ENCODE measurements around the gene BMPER. TPM values are rescaled to one million over a fixed set of nuclear protein-coding genes. Genes with fewer than 3 reads are reported as not detected.

Gene BMPER
- total RNA-seq, 1 experiment from 2014 or later = not detected

DNA sequence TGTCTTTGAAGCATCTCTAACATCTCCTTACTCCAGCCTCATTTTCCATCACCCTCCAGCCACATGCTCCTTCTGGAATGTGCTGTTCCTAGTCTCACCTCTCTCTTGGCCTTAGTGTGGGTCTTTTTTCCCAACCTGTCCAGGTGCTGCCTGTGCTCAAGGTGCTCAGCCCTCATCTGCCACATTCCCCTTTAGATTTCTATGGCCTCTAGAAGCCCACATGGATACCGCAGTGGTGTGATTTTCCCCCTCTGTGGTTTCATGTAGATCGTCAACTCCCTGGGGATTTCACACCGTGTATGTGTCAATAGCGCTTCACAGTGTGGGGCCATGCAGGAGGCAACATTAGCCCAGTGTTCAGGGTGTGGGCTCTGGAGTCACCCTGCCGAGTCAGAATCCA, 32.5 kb downstream of the BMPER start:
- no peak overlapping the region for H3K4me3 Mint-ChIP-seq (ENCODE audit: unreplicated experiment)
- no peak overlapping the region for H3K27ac Mint-ChIP-seq (ENCODE audit: unreplicated experiment)
- Histone ChIP-seq H3K27me3 (replicated peaks; ENCODE audit: control insufficient read depth, insufficient read depth, low read length) (no peaks in the 10 kb centered on the region), H3K4me3 (ENCODE audit: low read depth, low read length) (no peak overlapping the region), H3K9me3 (no peaks in the 10 kb centered on the region; the same call in 1 of the 2 replicates), H3K36me3 (ENCODE audit: control insufficient read depth, insufficient read depth, low read length) (no peaks in the 10 kb centered on the region), H3K4me1 (peaks cover 7% of the 10 kb centered on the region)
- ChIA-PET CTCF (no interaction called here), POLR2A (no interaction called here)
- intact Hi-C loops (cut with micrococcal nuclease; ENCODE audit: unreplicated experiment) = no loop called here
- TF ChIP-seq, protein P1, sequence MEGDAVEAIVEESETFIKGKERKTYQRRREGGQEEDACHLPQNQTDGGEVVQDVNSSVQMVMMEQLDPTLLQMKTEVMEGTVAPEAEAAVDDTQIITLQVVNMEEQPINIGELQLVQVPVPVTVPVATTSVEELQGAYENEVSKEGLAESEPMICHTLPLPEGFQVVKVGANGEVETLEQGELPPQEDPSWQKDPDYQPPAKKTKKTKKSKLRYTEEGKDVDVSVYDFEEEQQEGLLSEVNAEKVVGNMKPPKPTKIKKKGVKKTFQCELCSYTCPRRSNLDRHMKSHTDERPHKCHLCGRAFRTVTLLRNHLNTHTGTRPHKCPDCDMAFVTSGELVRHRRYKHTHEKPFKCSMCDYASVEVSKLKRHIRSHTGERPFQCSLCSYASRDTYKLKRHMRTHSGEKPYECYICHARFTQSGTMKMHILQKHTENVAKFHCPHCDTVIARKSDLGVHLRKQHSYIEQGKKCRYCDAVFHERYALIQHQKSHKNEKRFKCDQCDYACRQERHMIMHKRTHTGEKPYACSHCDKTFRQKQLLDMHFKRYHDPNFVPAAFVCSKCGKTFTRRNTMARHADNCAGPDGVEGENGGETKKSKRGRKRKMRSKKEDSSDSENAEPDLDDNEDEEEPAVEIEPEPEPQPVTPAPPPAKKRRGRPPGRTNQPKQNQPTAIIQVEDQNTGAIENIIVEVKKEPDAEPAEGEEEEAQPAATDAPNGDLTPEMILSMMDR (IDR thresholded peaks at IDR 0.05; ENCODE audit: insufficient read depth in 1 of 2, low read depth in 1 of 2, low read length in 1 of 2, severe bottlenecking in 1 of 2, unreplicated experiment in 1 of 2) = no peak
- H3K27me3 Mint-ChIP-seq (ENCODE audit: insufficient read depth, unreplicated experiment) = peaks cover 15% of the 10 kb centered on the region
- no peaks in the 10 kb centered on the region for H3K36me3 Mint-ChIP-seq (ENCODE audit: insufficient read depth, unreplicated experiment)
- BruUV-seq (replicated peaks) = no TSS peak
- H3K4me1 Mint-ChIP-seq (ENCODE audit: low read depth, unreplicated experiment) = peaks cover 12% of the 10 kb centered on the region
- peaks cover 16% of the 10 kb centered on the region for H3K9me3 Mint-ChIP-seq (ENCODE audit: unreplicated experiment)
- no peak for DNase-seq

DNA sequence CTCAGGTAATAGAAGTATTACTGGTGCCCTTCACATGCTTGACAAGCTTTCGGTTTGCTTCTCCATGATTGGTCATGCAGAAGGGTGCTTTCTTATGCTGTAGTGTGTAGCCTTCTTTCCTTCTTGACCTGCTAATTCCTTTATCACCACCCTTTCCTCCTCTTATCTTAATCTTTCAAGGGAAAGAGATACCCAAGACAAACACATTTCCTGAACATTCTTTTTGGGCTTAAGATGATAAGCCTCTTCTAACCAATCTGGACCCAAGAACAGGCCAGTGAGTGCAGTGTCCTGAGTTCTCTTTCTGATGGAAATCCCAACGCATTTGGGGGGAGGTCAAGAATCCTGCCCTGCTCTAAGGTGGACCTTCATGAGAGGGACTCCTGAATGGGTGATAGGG, 33.8 kb downstream of the BMPER start:
- POLR2A ChIA-PET = no interaction called here
- no peaks in the 10 kb centered on the region; the same call in 1 of the 2 replicates for H3K9me3 ChIP-seq

DNA sequence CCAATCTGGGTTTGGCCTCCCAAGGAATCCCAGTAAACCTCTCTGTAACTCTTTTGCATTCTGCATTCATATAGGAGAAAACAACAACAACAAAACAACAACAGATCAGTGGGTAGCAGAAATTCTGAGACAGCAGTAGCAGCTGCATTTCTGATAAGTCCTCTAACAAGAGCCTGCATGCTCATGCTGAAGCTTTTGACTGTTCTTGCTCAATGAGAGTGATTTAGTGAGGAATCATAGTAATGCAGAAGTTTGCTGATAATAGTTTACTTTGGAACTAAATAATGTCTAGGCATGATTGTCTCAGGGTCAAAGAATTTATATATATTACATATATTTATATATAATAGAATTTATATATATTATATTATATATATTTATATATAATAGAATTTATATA, 35.2 kb downstream of the BMPER start:
- H3K9me3 ChIP-seq = no peaks in the 10 kb centered on the region; the same call in 1 of the 2 replicates
- Mint-ChIP-seq H3K4me1 (ENCODE audit: low read depth, unreplicated experiment) (peaks cover 12% of the 10 kb centered on the region), H3K36me3 (ENCODE audit: insufficient read depth, unreplicated experiment) (no peaks in the 10 kb centered on the region), H3K27me3 (ENCODE audit: insufficient read depth, unreplicated experiment) (peaks cover 5% of the 10 kb centered on the region), H3K27ac (ENCODE audit: unreplicated experiment) (no peak overlapping the region), H3K4me3 (ENCODE audit: unreplicated experiment) (no peak overlapping the region), H3K9me3 (ENCODE audit: unreplicated experiment) (peaks cover 16% of the 10 kb centered on the region)
- no peaks in the 10 kb centered on the region; the same call in 1 of the 2 replicates for H3K27me3 ChIP-seq (replicated peaks; ENCODE audit: control insufficient read depth, insufficient read depth, low read length)
- H3K36me3 ChIP-seq (ENCODE audit: control insufficient read depth, insufficient read depth, low read length) = no peaks in the 10 kb centered on the region
- peaks cover 7% of the 10 kb centered on the region for H3K4me1 ChIP-seq
- BruUV-seq (replicated peaks) = no TSS peak
- DNase-seq = no peak
- CTCF ChIA-PET = no interaction called here
- POLR2A ChIA-PET = no interaction called here
- TF ChIP-seq, protein P1 (IDR thresholded peaks at IDR 0.05; ENCODE audit: insufficient read depth in 1 of 2, low read depth in 1 of 2, low read length in 1 of 2, severe bottlenecking in 1 of 2, unreplicated experiment in 1 of 2) = no peak
- intact Hi-C loops (cut with micrococcal nuclease; ENCODE audit: unreplicated experiment) = no loop called here
- H3K4me3 ChIP-seq (ENCODE audit: low read depth, low read length) = no peak overlapping the region

More for the DNA sequence above, 33.8 kb downstream of the BMPER start:
- Mint-ChIP-seq H3K36me3 (ENCODE audit: insufficient read depth, unreplicated experiment) (no peaks in the 10 kb centered on the region), H3K4me1 (ENCODE audit: low read depth, unreplicated experiment) (peaks cover 12% of the 10 kb centered on the region), H3K27ac (ENCODE audit: unreplicated experiment) (no peak overlapping the region), H3K4me3 (ENCODE audit: unreplicated experiment) (no peak overlapping the region), H3K27me3 (ENCODE audit: insufficient read depth, unreplicated experiment) (peaks cover 11% of the 10 kb centered on the region), H3K9me3 (ENCODE audit: unreplicated experiment) (peaks cover 16% of the 10 kb centered on the region)
- CTCF ChIA-PET = no interaction called here
- Histone ChIP-seq H3K27me3 (replicated peaks; ENCODE audit: control insufficient read depth, insufficient read depth, low read length) (no peaks in the 10 kb centered on the region; the same call in 1 of the 2 replicates), H3K4me1 (peaks cover 7% of the 10 kb centered on the region), H3K36me3 (ENCODE audit: control insufficient read depth, insufficient read depth, low read length) (no peaks in the 10 kb centered on the region), H3K4me3 (ENCODE audit: low read depth, low read length) (no peak overlapping the region)
- no TSS peak for BruUV-seq (replicated peaks)
- TF ChIP-seq, protein P1 (IDR thresholded peaks at IDR 0.05; ENCODE audit: insufficient read depth in 1 of 2, low read depth in 1 of 2, low read length in 1 of 2, severe bottlenecking in 1 of 2, unreplicated experiment in 1 of 2) = no peak
- intact Hi-C loops (cut with micrococcal nuclease; ENCODE audit: unreplicated experiment) = no loop called here
- DNase-seq = no peak
